CD14-positive monocyte (primary cell): Measurements from ENCODE around the gene GRB7. TPM values are rescaled to one million over a fixed set of nuclear protein-coding genes. Genes with fewer than 3 reads are reported as not detected.

Experiments used
- DNase-seq, 3 donors: peaks; one replicate each; pipeline ENCODE4 v3.0.0-alpha.2; 2011 to 2022
- H2AFZ ChIP-seq: 2 replicates; pipeline ENCODE4 v1.6.0; 2012; ENCODE audit warnings: mild to moderate bottlenecking, low read depth, low read length, inconsistent platforms; ENCODE audit not compliant: insufficient read depth, poor library complexity, severe bottlenecking
- H3K27ac ChIP-seq, 2 donors: 1 replicate in 1 of 2; 2 replicates in 1 of 2; pipeline ENCODE4 v1.5.1; 2012 to 2013; ENCODE audit warnings: low read length in 2 of 2, control low read depth in 1 of 2, inconsistent platforms in 1 of 2, low read depth in 1 of 2, mild to moderate bottlenecking in 1 of 2
- H3K27me3 ChIP-seq, 2 donors: one replicate each; pipeline versions ENCODE4 v1.6.0 to v1.6.1; 2011 to 2013; ENCODE audit warnings: low read length in 2 of 2; ENCODE audit not compliant: control insufficient read depth in 2 of 2, insufficient read depth in 2 of 2
- H3K36me3 ChIP-seq, 2 donors: replicated peaks in 1 of 2; 1 replicate in 1 of 2; 2 replicates in 1 of 2; pipeline versions ENCODE4 v1.5.1 to v1.6.1; 2012 to 2013; ENCODE audit warnings: low read length in 2 of 2, control low read depth in 1 of 2, inconsistent platforms in 1 of 2, mild to moderate bottlenecking in 1 of 2; ENCODE audit not compliant: insufficient read depth in 2 of 2, control insufficient read depth in 1 of 2
- H3K4me1 ChIP-seq, 2 donors: 1 replicate in 1 of 2; 2 replicates in 1 of 2; pipeline versions ENCODE4 v1.5.1 to v1.6.1; 2012 to 2013; ENCODE audit warnings: low read length in 2 of 2, control low read depth in 1 of 2, inconsistent platforms in 1 of 2, mild to moderate bottlenecking in 1 of 2, moderate library complexity in 1 of 2; ENCODE audit not compliant: insufficient read depth in 2 of 2, control insufficient read depth in 1 of 2
- H3K4me2 ChIP-seq: replicated peaks from 2 replicates; pipeline ENCODE3; 2012; ENCODE audit warnings: low read length, moderate library complexity, mild to moderate bottlenecking; ENCODE audit not compliant: poor library complexity, severe bottlenecking; ENCODE audit errors: extremely low read depth
- H3K4me3 ChIP-seq, 3 experiments: fragments of 200-600 bp in 1 of 3; sonication (generic) in 1 of 3; replicated peaks in 1 of 3; 1 replicate in 2 of 3; 2 replicates in 1 of 3; pipeline ENCODE4 v1.5.1; 2011 to 2013; ENCODE audit warnings: low read length in 3 of 3, mild to moderate bottlenecking in 3 of 3, control low read depth in 2 of 3, low read depth in 2 of 3, inconsistent platforms in 1 of 3, moderate library complexity in 1 of 3
- H3K79me2 ChIP-seq: 2 replicates; pipeline ENCODE4 v1.6.0; 2012; ENCODE audit warnings: mild to moderate bottlenecking, control low read depth, inconsistent platforms, low read length, moderate library complexity; ENCODE audit not compliant: insufficient read depth
- H3K9ac ChIP-seq: 2 replicates; pipeline ENCODE4 v1.6.0; 2017; ENCODE audit warnings: low read length, mild to moderate bottlenecking; ENCODE audit not compliant: insufficient read depth, poor library complexity, severe bottlenecking
- H3K9me3 ChIP-seq, 2 donors: replicated peaks in 1 of 2; 1 replicate in 1 of 2; 2 replicates in 1 of 2; pipeline versions ENCODE4 v1.5.1 to v1.6.1; 2012 to 2013; ENCODE audit warnings: low read length in 2 of 2, control low read depth in 1 of 2; ENCODE audit not compliant: control insufficient read depth in 1 of 2, insufficient read depth in 1 of 2
- H4K20me1 ChIP-seq: 2 replicates; pipeline ENCODE4 v1.6.0; 2012; ENCODE audit warnings: mild to moderate bottlenecking, low read length, control low read depth, moderate library complexity; ENCODE audit not compliant: insufficient read depth
- H3K27ac Mint-ChIP-seq, 7 donors: one replicate each; pipeline ENCODE4 v1.8.0; 2020; ENCODE audit warnings: mild to moderate bottlenecking in 7 of 7, mixed read lengths in 7 of 7, moderate library complexity in 6 of 7, inconsistent platforms in 2 of 7
- H3K27me3 Mint-ChIP-seq, 3 donors: one replicate each; pipeline ENCODE4 v1.8.0; 2021 to 2022; ENCODE audit warnings: low read depth in 3 of 3, mild to moderate bottlenecking in 3 of 3, mixed read lengths in 3 of 3, moderate library complexity in 3 of 3, inconsistent platforms in 1 of 3
- H3K36me3 Mint-ChIP-seq, 2 donors: one replicate each; pipeline ENCODE4 v1.8.0; 2020; ENCODE audit warnings: mixed read lengths in 2 of 2, inconsistent platforms in 1 of 2, mild to moderate bottlenecking in 1 of 2
- H3K4me1 Mint-ChIP-seq: one replicate; pipeline ENCODE4 v1.8.0; 2020; ENCODE audit warnings: mild to moderate bottlenecking, mixed read lengths
- H3K4me3 Mint-ChIP-seq, 2 donors: one replicate each; pipeline ENCODE4 v1.8.0; 2020; ENCODE audit warnings: mild to moderate bottlenecking in 2 of 2, mixed read lengths in 2 of 2, moderate library complexity in 1 of 2
- H3K9me3 Mint-ChIP-seq, 7 donors: one replicate each; pipeline ENCODE4 v1.8.0; 2020 to 2022; ENCODE audit warnings: mixed read lengths in 7 of 7, mild to moderate bottlenecking in 6 of 7, moderate library complexity in 6 of 7, inconsistent platforms in 2 of 7
- CTCF ChIP-seq: fragments of 200-600 bp; IDR thresholded peaks from one replicate; pipeline ENCODE4 v1.8.0; 2022; ENCODE audit warnings: antibody characterized with exemption, mild to moderate bottlenecking
- WGBS: methylation state at CpG from one replicate; pipeline ENCODE4 v1.1.5; 2013; ENCODE audit warnings: missing lambda C conversion rate; ENCODE audit not compliant: insufficient coverage; 5-methylcytosine and 5-hydroxymethylcytosine counted together
- intact Hi-C, 2 donors: fragments of 100-400 bp; cut with micrococcal nuclease; formaldehyde crosslinking; loops; one replicate each; pipeline versions ENCODE4 v1.15.0 to v1.15.1; 2023
- polyA plus RNA-seq, 3 donors: library from polyadenylated mRNA; depleted of rRNA in 1 of 3; unstranded in 2 of 3; stranded (reverse) in 1 of 3; fragments of 300-500 nt in 2 of 3; fragments of >200 nt in 1 of 3; fragmentation: Illumina TruSeq in 2 of 3; gene quantifications; 1 replicate in 2 of 3; 2 replicates in 1 of 3; pipeline ENCODE4 v1.2.3, GENCODE V29; 2012 to 2021

Gene GRB7
- polyA plus RNA-seq, 3 donors = not detected

GRCh38 chr17:39757176-39757662 lies 19.5 kb downstream of the GRB7 start:
- Mint-ChIP-seq H3K27ac (peak overlapping the region in 1 of 7 donors; percentile 49), H3K4me1 (peaks cover 43% of the 10 kb centered on the region), H3K9me3 (peaks cover 0 to 5% (median 0%) of the 10 kb centered on the region in 7 donors), H3K4me3 (no peak overlapping the region), H3K27me3 (peaks cover 14 to 20% (median 16%) of the 10 kb centered on the region in 3 donors), H3K36me3 (no peaks in the 10 kb centered on the region)
- no peak overlapping the region for H3K9ac ChIP-seq
- no peak for DNase-seq
- H3K27ac ChIP-seq = no peak overlapping the region
- peaks cover 38 to 41% of the 10 kb centered on the region in 2 donors for H3K4me1 ChIP-seq
- no peaks in the 10 kb centered on the region for H3K36me3 ChIP-seq
- peaks cover 0 to 2% of the 10 kb centered on the region in 2 donors for H3K27me3 ChIP-seq
- no peaks in the 10 kb centered on the region for H3K9me3 ChIP-seq
- WGBS = no CpG with 5 or more reads among the region's 4 CpGs
- H4K20me1 ChIP-seq = no peaks in the 10 kb centered on the region
- no peaks in the 10 kb centered on the region for H3K79me2 ChIP-seq
- H3K4me3 ChIP-seq = no peak overlapping the region
- intact Hi-C loops = loop anchor here in 1 of 2 donors (10.0 kb wide), 1 partner anchor 212 kb away; no protein-coding TSS in a partner anchor
- H2AFZ ChIP-seq = peak overlapping the region; percentile 91
- no peak overlapping the region for H3K4me2 ChIP-seq
- TF ChIP-seq CTCF = no peak

- H3K27ac Mint-ChIP-seq = peak overlapping the region in 5 of 7 donors; percentile 3 to 63 (median 43)
- TF ChIP-seq CTCF = no peak
- intact Hi-C loops = loop anchor here in 1 of 2 donors (10.0 kb wide), 1 partner anchor 213 kb away; no protein-coding TSS in a partner anchor
- Histone ChIP-seq H3K79me2 (no peaks in the 10 kb centered on the region), H3K27ac (no peak overlapping the region), H3K9me3 (no peaks in the 10 kb centered on the region), H3K36me3 (no peaks in the 10 kb centered on the region), H4K20me1 (no peaks in the 10 kb centered on the region), H3K27me3 (peaks cover 0 to 2% of the 10 kb centered on the region in 2 donors), H3K9ac (no peak overlapping the region), H3K4me3 (no peak overlapping the region), H3K4me2 (no peak overlapping the region), H3K4me1 (peaks cover 33 to 36% of the 10 kb centered on the region in 2 donors), H2AFZ (peak overlapping the region; percentile 12)
- WGBS = 49% methylated on average over 8 of the region's 12 CpGs
- H3K9me3 Mint-ChIP-seq = peaks cover 0 to 5% (median 0%) of the 10 kb centered on the region in 7 donors
- no peak for DNase-seq
- peaks cover 13 to 23% (median 14%) of the 10 kb centered on the region in 3 donors for H3K27me3 Mint-ChIP-seq
- no peaks in the 10 kb centered on the region for H3K36me3 Mint-ChIP-seq
- H3K4me3 Mint-ChIP-seq = peak overlapping the region; percentile 17 to 62
- H3K4me1 Mint-ChIP-seq = peaks cover 39% of the 10 kb centered on the region
Measured at GRCh38 chr17:39757931-39758873, 20.5 kb downstream of the GRB7 start.
